DMS53 (cell line): ENCODE data around the gene CARHSP1.
"Not testable (repeated sequence)": the region's sequence is repeated elsewhere in the genome, so short reads cannot be mapped to it uniquely, and the experiment has no call there.

ENCODE experiments used
- DNase-seq: peaks from one replicate; lab custom pipeline; 2025; lab: John Stamatoyannopoulos, UW

The CARHSP1 gene

DNA sequence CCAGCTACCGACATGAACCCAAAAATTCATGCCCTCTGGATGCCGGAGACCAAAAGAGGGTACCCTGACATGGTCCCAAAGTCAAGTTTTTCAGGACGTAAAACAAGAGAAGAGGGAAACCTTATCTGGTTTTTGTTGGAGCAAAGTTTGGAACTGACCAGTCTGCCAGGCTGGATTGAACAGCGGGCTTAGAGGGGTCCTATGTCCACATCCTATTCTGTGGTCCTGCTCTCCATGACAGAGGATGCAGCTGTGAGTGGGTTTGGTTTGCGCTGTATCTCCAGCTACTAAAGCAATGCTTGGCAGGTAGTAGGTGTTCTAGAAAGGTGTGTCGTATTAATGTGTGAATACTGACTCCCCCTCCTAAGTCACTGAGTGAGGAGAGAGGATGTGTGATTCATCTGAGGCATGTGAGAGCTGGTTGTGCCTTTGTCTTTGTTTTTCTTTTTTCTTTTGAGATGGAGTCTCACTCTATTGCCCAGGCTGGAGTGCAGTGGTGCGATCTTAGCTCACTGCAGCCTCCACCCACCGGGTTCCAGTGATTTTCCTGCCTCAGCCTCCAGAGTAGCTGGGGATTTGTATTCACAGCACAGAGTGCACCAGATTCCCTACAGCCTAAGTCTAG lies 40.2 kb downstream of the CARHSP1 start:
- DNase-seq: no peak

DNA sequence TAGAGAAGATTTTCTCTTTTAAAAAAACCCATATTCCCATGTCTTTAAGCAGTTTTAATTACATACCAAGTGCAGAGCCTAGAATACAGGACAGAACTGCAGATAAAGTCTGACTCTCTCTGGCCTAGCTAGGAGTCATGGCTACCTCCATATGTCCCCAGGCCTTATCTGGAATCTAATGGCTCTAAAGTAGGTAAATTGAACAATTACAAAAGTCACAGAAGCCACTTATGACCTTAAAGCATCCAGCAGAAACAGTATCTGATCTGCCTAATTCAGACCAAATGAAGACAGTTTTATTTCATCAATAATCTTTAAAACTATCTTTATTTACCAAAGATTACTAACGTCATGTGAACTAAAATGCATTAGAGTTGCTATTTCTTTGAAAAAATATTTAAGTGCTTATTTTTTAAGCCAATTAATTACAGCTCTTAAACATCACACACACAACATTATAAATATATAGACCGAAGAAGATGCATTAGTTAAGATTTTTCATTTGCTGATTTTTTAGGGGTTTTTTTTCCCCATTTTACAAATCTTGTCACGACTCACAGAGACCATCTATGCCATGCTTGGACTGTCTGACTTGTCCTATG lies 42.4 kb downstream of the CARHSP1 start:
- no peak for DNase-seq

DNA sequence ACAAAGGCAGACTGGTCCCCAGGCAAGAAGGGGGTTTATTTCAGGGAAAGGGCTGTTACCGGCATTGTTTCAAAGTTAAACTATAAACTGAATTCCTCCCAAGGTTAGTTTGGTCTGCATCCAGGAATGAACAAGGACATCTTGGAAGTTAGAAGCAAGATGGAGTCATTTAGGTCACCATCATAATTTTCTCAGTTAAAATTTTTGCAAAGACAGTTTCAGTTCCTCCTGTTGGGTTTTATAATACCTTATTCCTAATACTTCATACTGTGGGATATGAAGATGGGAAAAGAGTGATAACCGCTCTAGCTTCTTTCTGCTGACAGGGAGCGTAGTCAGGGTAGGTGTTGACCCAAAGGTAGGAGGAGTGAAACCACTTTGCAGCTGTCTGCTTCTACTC lies 46.4 kb downstream of the CARHSP1 start:
- DNase-seq: no peak

DNA sequence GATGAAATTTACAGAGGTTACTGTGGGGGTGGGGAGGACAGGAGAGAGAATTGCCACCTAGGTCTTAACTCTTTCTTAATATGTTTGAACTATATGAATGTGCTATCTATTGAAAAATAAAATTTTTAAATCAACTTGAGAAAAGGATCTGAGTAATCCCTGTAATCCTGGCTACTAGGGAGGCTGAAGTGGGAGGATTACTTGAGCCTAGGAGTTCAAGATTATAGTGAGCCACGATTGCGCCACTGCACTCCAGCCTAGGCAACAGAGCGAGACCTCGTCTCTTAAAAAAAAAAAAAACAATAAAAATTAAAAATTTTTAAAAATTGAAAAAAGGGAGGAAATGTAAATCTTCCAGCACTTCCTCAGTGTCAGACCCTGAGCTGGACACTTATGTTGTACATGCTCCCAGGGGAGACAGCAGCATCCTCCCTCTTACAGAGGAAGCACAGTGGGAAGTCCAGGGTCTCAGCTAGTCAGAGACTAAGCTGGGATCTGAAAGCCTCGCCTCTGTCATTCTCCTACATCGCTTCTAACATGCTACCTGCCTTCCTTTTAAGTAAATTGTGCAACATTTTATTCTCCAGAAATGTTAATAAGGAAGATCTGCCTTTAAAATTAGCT lies 49.3 kb downstream of the CARHSP1 start:
- DNase-seq: no peak

DNA sequence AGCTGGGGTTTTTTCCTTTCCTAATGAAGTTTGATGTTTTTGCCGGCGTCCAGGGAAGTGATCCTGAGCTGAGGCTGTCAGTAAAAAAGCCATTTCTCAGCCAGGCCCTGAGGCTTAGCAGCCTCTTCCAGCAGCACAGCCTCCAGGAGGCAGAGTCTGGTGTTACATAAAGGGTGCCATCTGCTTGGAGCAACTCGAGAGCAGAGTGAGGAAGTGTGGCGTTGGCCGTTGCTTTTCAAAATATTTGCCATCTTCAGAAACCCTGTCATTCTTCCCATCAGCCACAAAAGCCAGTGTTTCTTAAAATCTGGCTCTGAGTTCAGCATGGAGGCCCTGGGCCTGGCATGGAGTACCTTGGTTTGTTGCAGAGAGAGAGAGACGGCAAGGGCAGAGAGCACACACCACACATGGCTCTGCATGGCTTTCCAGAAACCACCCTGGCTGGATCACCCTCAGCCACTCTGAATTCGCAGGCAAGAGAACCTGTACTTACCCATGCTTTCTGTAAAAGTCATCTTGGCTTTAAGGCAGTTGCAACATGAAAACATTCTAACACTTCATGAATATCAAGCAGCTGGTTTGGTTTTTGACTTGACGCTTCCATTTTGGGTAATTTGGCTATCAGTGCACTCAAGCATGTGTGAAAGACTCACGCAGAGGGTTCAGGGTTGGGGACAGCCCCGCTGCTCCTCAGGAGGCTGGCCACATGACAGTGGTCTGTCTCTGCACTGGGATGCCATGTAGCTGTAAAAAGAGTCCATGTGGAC lies 50.1 kb downstream of the CARHSP1 start:
- no peak for DNase-seq

DNA sequence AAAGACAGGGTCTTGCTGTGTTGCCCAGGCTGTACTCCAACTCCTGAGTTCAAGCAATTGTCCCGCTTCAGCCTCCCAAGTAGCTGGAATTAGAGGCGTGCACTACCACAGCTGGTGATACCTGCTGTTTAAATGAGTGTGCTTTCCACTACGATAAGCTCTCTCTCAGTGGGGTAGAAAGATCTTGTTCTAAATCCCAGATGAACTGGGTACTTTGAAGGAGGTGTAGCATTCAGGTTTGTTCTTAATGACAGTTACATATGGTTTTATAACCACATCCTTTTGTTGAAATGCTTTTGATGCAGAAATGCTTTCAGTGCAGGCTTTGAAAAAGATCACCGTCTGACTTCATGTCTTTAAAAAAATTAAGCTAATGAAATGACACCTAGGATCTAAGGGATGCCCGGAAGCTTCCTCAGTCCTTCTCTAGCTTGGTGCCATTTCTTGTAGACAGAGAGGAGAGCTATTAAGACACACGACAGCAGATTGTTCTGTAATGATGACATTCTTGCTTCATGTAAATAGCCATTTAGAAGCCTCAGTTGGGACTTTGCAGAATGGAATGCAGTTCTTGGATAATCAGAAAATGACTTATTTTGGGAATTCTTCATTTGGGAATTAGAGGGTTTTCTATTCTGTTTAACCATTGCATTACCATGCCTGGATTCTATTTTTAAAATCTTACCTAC lies 51.7 kb downstream of the CARHSP1 start:
- no peak for DNase-seq

DNA sequence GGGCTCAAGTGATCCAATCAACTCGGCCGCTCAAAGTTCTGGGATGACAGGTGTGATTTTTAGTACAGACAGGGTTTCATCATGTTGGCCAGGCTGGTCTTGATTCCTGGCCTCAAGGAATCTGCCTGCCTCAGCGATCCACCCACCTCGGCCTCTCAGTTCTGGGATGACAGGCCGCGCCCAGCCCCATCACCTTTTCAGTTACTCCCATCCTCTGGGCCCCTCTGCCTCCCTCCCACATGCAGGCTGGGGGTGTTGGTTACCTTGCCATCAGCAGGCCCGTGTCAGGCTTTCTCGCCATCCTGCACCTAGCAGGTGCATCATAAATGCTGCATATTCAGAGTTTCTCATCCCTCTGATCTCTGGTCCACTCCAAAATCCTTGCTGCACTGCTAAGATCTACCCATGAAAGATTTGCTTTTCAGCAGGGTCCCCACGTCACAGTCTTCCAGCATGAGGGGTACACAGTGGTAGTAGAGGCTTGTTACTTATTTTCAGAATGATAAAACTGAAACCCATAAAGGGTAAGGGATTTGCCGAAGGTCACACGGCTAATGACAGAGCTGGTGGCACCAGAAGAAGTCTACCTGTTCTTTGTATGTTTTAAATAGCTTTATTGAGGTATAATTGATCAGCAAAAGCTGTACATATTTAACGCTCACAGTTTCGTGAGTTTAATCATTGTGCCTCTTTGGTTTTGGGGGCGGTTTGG lies 54.6 kb downstream of the CARHSP1 start:
- no peak for DNase-seq

DNA sequence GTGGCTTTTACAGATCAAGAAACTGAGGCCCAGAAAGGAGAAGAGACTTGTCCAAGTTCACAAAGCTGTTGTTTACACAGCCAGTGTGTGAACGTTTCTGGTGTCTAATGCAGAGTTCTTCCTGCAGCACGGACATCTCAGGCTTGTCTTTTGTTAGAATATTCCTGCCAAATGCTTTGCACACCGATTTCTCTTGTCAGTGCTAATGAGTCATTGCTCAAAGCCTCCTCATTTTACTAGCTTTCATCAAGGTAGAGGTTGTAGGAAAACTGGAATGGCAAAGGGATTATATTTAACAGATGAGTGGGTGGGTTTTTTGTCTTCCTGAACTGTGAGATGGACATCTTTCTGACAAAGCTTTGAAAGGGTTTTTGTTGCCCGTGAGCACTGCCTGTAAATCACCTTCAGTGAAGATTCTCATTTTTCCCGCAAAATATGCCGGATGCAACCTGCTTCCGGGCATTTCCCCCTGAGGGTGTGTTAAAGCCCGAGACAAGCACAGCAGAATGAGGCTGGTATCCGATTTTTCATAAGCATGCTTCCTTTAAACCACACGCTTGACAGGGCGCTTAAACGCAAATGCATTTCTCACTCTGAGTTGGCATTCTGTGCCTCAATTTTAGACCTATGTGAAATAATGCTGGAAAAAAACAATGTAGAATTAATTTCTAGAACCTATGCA lies 56.5 kb downstream of the CARHSP1 start:
- no peak for DNase-seq

DNA sequence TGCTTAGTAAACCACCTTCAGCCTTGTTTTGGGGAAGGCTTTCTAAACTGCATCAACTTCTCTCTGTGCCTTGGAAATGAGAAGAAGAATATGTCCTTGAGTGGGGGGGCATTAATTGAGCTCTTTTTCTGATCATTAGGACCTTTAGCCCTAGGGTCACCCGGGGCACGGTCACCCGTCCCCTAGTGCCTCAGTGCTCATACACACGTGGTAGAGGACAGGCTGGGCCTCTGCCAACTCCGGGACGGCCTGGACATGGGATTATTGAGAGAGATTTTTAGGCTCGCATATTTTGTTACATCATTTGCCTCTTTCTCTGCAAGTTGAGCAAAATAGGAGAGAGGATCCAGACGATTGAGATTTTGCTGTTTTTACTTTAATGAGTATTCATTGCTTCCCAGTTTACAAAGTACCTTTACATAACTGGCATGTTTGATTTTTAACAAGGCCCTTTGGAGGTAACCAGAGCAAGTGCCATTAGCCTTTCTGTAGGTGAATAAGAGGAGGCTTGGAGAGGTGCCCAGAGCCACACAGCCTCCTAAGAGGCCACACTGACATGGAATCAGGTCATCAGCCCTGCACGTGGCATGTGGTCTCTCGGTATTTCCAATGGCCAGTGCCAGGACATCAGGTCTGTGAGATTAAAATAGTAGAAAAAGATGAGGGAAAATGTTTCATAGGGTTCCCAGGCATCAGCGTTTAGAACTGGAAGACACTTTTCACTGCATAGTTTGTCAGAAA lies 60.0 kb downstream of the CARHSP1 start:
- no peak for DNase-seq

DNA sequence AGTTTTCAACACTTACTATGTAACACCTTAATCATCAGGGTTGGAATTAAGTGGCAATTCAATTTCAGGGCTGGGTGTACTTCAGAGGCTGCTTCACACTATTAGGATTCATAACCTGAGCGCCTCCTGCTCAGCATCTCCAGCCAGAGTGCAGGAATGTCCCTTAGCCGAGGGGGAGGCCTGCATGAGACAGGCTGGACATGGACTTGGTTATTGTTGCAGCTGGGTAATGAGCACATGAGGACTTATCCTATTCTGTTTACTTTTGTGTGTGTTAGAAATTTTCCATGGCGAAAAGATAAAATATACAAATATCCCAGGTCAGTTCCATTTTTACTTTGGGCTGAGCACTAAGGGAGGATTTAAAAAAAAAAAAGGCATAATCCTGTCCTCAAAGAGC lies 60.8 kb downstream of the CARHSP1 start:
- no peak for DNase-seq

DNA sequence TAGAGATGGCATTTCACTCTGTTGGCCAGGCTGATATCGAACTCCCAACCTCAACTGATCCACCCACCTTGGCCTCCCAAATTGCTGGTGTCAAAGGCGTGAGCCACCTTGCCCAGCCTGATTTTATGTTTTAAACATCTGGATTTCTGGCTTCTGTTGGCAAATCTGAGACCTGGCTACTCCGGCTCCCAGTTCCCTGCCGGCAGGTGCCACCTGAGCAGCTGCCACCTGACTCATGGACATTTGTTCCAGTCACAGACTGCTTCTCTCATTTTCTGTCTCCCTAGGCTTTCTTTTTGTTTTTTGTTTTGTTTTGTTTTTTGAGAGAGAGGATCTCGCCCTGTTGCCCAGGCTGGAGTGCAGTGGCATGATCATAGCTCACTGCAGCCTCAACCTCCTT lies 61.6 kb downstream of the CARHSP1 start:
- DNase-seq: no peak

DNA sequence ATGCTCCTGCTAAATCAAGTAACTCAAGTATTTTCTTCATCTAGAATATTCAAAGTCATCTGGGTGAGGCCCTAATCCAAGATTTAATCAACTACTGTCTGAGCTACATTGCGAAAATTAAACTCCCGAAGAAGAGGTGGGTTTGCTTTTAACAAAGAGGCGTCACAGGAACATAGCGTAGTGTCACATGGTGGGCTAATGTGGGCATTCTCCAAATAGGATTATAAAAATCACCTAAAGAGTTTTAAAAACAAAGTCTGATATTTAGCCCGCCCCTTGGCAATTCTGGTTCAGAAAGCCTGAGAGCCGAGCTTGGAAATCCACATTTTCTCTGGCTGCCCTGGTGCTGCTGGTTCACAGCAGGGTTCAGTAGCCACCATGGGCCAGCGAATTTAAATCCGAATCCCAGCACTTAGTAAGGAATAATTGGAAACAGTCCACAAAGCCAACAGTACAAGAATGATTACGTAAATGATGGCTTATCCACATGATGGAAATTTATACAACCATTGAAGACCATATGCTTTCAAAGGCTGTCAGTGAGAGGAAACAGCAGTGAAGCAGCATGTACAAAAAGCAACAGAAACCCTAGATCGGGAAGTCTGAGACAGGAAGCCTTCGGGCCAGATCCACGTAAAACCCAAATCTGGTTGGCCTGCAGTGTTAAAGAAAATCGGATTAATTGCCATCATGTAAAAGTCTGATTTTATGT lies 62.4 kb downstream of the CARHSP1 start:
- DNase-seq: no peak

DNA sequence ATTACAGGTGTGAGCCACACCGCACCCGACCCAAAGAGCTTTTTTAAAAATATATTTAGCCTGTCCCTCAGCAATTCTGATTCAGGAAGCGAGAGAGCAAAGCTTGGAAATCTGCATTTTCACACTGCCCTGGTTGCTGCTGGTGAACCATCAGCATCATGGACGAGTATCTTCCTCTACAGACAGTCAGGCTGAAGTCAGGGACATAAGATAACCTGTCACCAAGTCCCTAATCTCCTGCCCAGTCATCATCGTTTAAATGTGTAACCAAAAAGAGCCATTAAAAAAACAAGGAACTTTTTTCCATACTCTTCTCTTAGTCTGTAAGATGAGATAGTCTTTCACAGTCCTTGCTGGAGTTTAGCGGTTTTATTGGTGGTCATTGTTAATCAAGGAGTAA lies 64.5 kb downstream of the CARHSP1 start:
- no peak for DNase-seq

DNA sequence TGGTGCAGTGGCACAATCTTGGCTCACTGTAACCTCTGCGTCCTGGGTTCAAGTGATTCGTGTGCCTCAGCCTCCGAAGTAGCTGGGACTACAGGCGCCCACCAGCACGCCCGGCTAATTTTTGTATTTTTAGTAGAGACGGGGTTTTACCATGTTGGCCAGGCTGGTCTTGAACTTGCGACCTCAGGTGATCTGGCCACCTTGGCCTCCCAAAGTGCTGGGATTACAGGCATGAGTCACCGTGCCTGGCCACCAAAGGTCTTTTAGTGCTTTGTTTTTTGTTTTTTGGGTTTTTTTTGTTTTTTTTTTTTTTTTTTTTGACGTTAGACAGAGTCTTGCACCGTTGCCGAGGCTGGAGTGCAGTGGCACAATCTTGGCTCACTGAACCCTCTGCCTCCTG lies 65.1 kb downstream of the CARHSP1 start:
- DNase-seq: not testable (repeated sequence)
